IMR-90 (cell line): Measurements from ENCODE around the gene DCTN1.

Source experiments
- BHLHE40 ChIP-seq: fragments of 150-350 bp; IDR thresholded peaks from 2 replicates; pipeline ENCODE4 v1.6.1; 2016; ENCODE audit warnings: mild to moderate bottlenecking, low read depth, low read length
- MXI1 ChIP-seq: IDR thresholded peaks from 2 replicates; pipeline ENCODE4 v1.6.1; 2012; ENCODE audit warnings: low read depth, mild to moderate bottlenecking, low read length, moderate library complexity, borderline replicate concordance
- POLR2A ChIP-seq: IDR thresholded peaks from 2 replicates; pipeline ENCODE4 v1.6.1; 2012; ENCODE audit warnings: mild to moderate bottlenecking, low read depth, low read length
- RFX5 ChIP-seq: IDR thresholded peaks from 2 replicates; pipeline ENCODE4 v1.8.0; 2012; ENCODE audit warnings: low read depth, mild to moderate bottlenecking, low read length, moderate library complexity
- SMC3 ChIP-seq: fragments of 150-350 bp; IDR thresholded peaks from 2 replicates; pipeline ENCODE4 v1.6.1; 2016; ENCODE audit warnings: low read depth, mild to moderate bottlenecking, antibody characterized with exemption, low read length, moderate library complexity
- TF ChIP-seq, protein P1 (sequence below): conservative IDR thresholded peaks from 2 replicates; pipeline ENCODE4 v1.5.1; 2012; ENCODE audit warnings: mild to moderate bottlenecking, low read depth, low read length, improper control_type of control experiment
- TF ChIP-seq, protein P2 (sequence below): fragments of 150-350 bp; IDR thresholded peaks from 2 replicates; pipeline ENCODE4 v1.6.1; 2017; ENCODE audit warnings: mild to moderate bottlenecking, antibody characterized with exemption, low read length, low read depth
- TF ChIP-seq, protein P3 (sequence below): fragments of 150-350 bp; IDR thresholded peaks from 2 replicates; pipeline ENCODE4 v1.6.1; 2016; ENCODE audit warnings: low read depth, mild to moderate bottlenecking, low read length, moderate library complexity, borderline replicate concordance

DNA sequence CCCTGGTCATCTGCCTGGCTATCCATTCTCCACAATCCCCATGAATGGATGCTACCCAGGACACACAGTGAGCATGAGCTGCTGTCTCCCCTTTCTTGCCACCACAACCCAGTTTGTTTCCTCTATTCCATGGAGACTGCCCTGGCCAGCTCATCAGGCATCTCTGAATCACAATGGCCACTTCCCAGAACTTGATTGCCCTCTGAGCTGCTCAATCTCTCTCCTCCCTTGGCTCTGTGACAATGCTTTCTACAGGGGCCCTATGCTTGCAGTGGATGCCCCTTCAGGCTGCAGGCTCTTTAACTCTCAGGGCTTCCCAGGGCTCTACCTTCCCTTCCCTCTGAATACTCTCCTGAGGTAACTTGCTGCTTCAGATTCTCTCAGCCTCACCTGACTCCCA lies 22.5 kb downstream of the DCTN1 start:
- no peak for TF ChIP-seq MXI1
- TF ChIP-seq, protein P1, sequence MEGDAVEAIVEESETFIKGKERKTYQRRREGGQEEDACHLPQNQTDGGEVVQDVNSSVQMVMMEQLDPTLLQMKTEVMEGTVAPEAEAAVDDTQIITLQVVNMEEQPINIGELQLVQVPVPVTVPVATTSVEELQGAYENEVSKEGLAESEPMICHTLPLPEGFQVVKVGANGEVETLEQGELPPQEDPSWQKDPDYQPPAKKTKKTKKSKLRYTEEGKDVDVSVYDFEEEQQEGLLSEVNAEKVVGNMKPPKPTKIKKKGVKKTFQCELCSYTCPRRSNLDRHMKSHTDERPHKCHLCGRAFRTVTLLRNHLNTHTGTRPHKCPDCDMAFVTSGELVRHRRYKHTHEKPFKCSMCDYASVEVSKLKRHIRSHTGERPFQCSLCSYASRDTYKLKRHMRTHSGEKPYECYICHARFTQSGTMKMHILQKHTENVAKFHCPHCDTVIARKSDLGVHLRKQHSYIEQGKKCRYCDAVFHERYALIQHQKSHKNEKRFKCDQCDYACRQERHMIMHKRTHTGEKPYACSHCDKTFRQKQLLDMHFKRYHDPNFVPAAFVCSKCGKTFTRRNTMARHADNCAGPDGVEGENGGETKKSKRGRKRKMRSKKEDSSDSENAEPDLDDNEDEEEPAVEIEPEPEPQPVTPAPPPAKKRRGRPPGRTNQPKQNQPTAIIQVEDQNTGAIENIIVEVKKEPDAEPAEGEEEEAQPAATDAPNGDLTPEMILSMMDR: no peak
- TF ChIP-seq POLR2A: no peak
- TF ChIP-seq, protein P2, sequence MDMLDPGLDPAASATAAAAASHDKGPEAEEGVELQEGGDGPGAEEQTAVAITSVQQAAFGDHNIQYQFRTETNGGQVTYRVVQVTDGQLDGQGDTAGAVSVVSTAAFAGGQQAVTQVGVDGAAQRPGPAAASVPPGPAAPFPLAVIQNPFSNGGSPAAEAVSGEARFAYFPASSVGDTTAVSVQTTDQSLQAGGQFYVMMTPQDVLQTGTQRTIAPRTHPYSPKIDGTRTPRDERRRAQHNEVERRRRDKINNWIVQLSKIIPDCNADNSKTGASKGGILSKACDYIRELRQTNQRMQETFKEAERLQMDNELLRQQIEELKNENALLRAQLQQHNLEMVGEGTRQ: no peak
- no peak for TF ChIP-seq RFX5
- no peak for TF ChIP-seq SMC3
- no peak for TF ChIP-seq BHLHE40
- TF ChIP-seq, protein P3, sequence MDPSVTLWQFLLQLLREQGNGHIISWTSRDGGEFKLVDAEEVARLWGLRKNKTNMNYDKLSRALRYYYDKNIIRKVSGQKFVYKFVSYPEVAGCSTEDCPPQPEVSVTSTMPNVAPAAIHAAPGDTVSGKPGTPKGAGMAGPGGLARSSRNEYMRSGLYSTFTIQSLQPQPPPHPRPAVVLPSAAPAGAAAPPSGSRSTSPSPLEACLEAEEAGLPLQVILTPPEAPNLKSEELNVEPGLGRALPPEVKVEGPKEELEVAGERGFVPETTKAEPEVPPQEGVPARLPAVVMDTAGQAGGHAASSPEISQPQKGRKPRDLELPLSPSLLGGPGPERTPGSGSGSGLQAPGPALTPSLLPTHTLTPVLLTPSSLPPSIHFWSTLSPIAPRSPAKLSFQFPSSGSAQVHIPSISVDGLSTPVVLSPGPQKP: no peak
